A673 (cell line): ENCODE data around the gene SNX11. TPM values are rescaled to one million over a fixed set of nuclear protein-coding genes. Genes with fewer than 3 reads are reported as not detected.
"Not testable (repeated sequence)": the region's sequence is repeated elsewhere in the genome, so short reads cannot be mapped to it uniquely, and the experiment has no call there.

ENCODE experiments used
- BruUV-seq: library from RNA; stranded (reverse); fragments of 400-500 nt; replicated peaks from 2 replicates; lab custom pipeline; 2021; lab: Mats Ljungman, UMichigan
- CTCF ChIA-PET: fragments of 300-600 bp; sonication (Branson Sonifier 250); formaldehyde crosslinking; loops from one replicate; lab custom pipeline; 2022; ENCODE audit warnings: antibody characterized with exemption; lab: Charles Lee
- POLR2A ChIA-PET: fragments of 300-600 bp; sonication (Branson Sonifier 250); formaldehyde crosslinking; loops from one replicate; lab custom pipeline; 2022; ENCODE audit warnings: antibody characterized with exemption; ENCODE audit not compliant: low non-redundant PET; lab: Charles Lee
- DNase-seq: peaks from one replicate; pipeline ENCODE4 v3.0.0-alpha.2; 2015; ENCODE audit warnings: low spot score
- H3K27ac ChIP-seq: fragments of 200-600 bp; sonication (generic); 2 replicates; pipeline ENCODE4 v1.5.1; 2016; ENCODE audit warnings: mixed run types, low read depth, mild to moderate bottlenecking, mixed read lengths, antibody characterized with exemption, low read length; ENCODE audit not compliant: poor library complexity, severe bottlenecking
- H3K27me3 ChIP-seq: fragments of 200-600 bp; sonication (generic); replicated peaks from 2 replicates; pipeline ENCODE4 v1.6.1; 2017; ENCODE audit warnings: mixed run types, low read depth, mild to moderate bottlenecking, mixed read lengths, antibody characterized with exemption, low read length; ENCODE audit not compliant: insufficient read depth, poor library complexity
- H3K36me3 ChIP-seq: fragments of 200-600 bp; sonication (generic); 2 replicates; pipeline ENCODE4 v1.6.1; 2016; ENCODE audit warnings: mixed run types, mild to moderate bottlenecking, mixed read lengths, antibody characterized with exemption, low read length; ENCODE audit not compliant: insufficient read depth, poor library complexity, severe bottlenecking
- H3K4me1 ChIP-seq: fragments of 200-600 bp; sonication (generic); 2 replicates; pipeline ENCODE4 v1.6.1; 2017; ENCODE audit warnings: mixed run types, mild to moderate bottlenecking, mixed read lengths, antibody characterized with exemption, low read length; ENCODE audit not compliant: insufficient read depth, poor library complexity, severe bottlenecking
- H3K4me3 ChIP-seq: fragments of 200-600 bp; sonication (generic); 2 replicates; pipeline ENCODE4 v1.5.1; 2016; ENCODE audit warnings: low read depth, mixed run types, mild to moderate bottlenecking, mixed read lengths, low read length; ENCODE audit not compliant: poor library complexity, severe bottlenecking
- H3K9me3 ChIP-seq: fragments of 200-600 bp; sonication (generic); 2 replicates; pipeline ENCODE4 v1.6.1; 2016; ENCODE audit warnings: mixed run types, low read depth, mild to moderate bottlenecking, mixed read lengths, antibody characterized with exemption, low read length; ENCODE audit not compliant: poor library complexity, severe bottlenecking
- CTCF ChIP-seq: fragments of 300-800, 200-600 bp; sonication (generic); conservative IDR thresholded peaks from 2 replicates; pipeline ENCODE4 v1.5.1; 2017; ENCODE audit warnings: low read depth, mild to moderate bottlenecking, antibody characterized with exemption, low read length, moderate library complexity, mixed read lengths
- EZH2 ChIP-seq: fragments of 200-600 bp; sonication (generic); IDR thresholded peaks from 2 replicates; pipeline ENCODE4 v1.6.1; 2017; ENCODE audit warnings: borderline replicate concordance, low read depth, mild to moderate bottlenecking, mixed read lengths, antibody characterized with exemption, low read length; ENCODE audit not compliant: poor library complexity, severe bottlenecking
- intact Hi-C: fragments of 100-400 bp; cut with micrococcal nuclease; formaldehyde crosslinking; loops from one replicate; pipeline ENCODE4 v1.10.0; 2022; ENCODE audit not compliant: unreplicated experiment
- total RNA-seq: library from RNA; stranded (reverse); gene quantifications from 2 replicates; pipeline ENCODE4 v1.2.3, GENCODE V29; 2021

SNX11 gene
- total RNA-seq, 1 experiment from 2014 or later: 25.1 TPM

GRCh38 chr17:48066192-48066591, 41.4 kb upstream of the SNX11 start:
- ChIA-PET CTCF (interaction anchor here (1.6 kb wide), 1 partner anchor 11 kb away, joined by 7 read pairs; no protein-coding TSS in a partner anchor), POLR2A (no interaction called here)
- no peak overlapping the region for H3K4me3 ChIP-seq
- H3K27ac ChIP-seq: no peak overlapping the region
- H3K36me3 ChIP-seq: peaks cover 91% of the 10 kb centered on the region
- H3K27me3 ChIP-seq: no peaks in the 10 kb centered on the region
- intact Hi-C loops: loop anchor here (1.0 kb wide), 1 partner anchor 12 kb away; no protein-coding TSS in a partner anchor
- TF ChIP-seq EZH2 (no peak), CTCF (no peak)
- no peaks in the 10 kb centered on the region for H3K4me1 ChIP-seq
- BruUV-seq: no TSS peak
- DNase-seq: no peak
- no peaks in the 10 kb centered on the region for H3K9me3 ChIP-seq

- H3K27ac ChIP-seq: no peak overlapping the region
- no peak for DNase-seq
- TF ChIP-seq CTCF (no peak), EZH2 (no peak)
- intact Hi-C loops: loop anchor here (1.0 kb wide), 1 partner anchor 12 kb away; no protein-coding TSS in a partner anchor
- H3K27me3 ChIP-seq: no peaks in the 10 kb centered on the region
- H3K9me3 ChIP-seq: no peaks in the 10 kb centered on the region
- H3K36me3 ChIP-seq: peaks cover 91% of the 10 kb centered on the region
- no TSS peak for BruUV-seq
- no peak overlapping the region for H3K4me3 ChIP-seq
- POLR2A ChIA-PET: interaction anchor here (0.6 kb wide), 1 partner anchor 77 kb away, joined by 3 read pairs; no protein-coding TSS in a partner anchor
- CTCF ChIA-PET: interaction anchor here (1.6 kb wide), 1 partner anchor 12 kb away, joined by 7 read pairs; no protein-coding TSS in a partner anchor
- H3K4me1 ChIP-seq: no peaks in the 10 kb centered on the region
Measured at GRCh38 chr17:48066656-48067055, 40.9 kb upstream of the SNX11 start.

GRCh38 chr17:48067245-48067644, 40.3 kb upstream of the SNX11 start:
- CTCF ChIA-PET: interaction anchor here (1.6 kb wide), 1 partner anchor 12 kb away, joined by 7 read pairs; no protein-coding TSS in a partner anchor
- Histone ChIP-seq H3K27ac (no peak overlapping the region), H3K4me3 (no peak overlapping the region), H3K36me3 (peaks cover 90% of the 10 kb centered on the region), H3K27me3 (no peaks in the 10 kb centered on the region), H3K4me1 (no peaks in the 10 kb centered on the region), H3K9me3 (no peaks in the 10 kb centered on the region)
- POLR2A ChIA-PET: interaction anchor here (0.6 kb wide), 1 partner anchor 76 kb away, joined by 3 read pairs; no protein-coding TSS in a partner anchor
- no TSS peak for BruUV-seq
- no peak for TF ChIP-seq EZH2
- no peak for TF ChIP-seq CTCF
- intact Hi-C loops: no loop called here
- no peak for DNase-seq

GRCh38 chr17:48067808-48068207, 39.8 kb upstream of the SNX11 start:
- H3K4me3 ChIP-seq, H3K4me1 ChIP-seq, H3K27me3 ChIP-seq, BruUV-seq, intact Hi-C loops, H3K9me3 ChIP-seq, POLR2A ChIA-PET, DNase-seq, H3K27ac ChIP-seq: not testable (repeated sequence)
- H3K36me3 ChIP-seq: peaks cover 90% of the 10 kb centered on the region
- CTCF ChIA-PET: interaction anchor here (1.2 to 1.3 kb wide), 2 partner anchors 12 to 18 kb away, joined by 3 read pairs; no protein-coding TSS in a partner anchor
